Endothelial cell of umbilical vein (primary cell): ENCODE results near the gene SMAD2. TPM values are rescaled to one million over a fixed set of nuclear protein-coding genes. Genes with fewer than 3 reads are reported as not detected.

ENCODE experiments used
- BruUV-seq: library from RNA; stranded (reverse); fragments of 400-500 nt; replicated peaks from 2 replicates; lab custom pipeline; 2021; lab: Mats Ljungman, UMichigan
- CTCF ChIA-PET: fragments of 300-600, 350-600 bp; sonication (Branson Sonifier 250); formaldehyde crosslinking; loops from one replicate; lab custom pipeline; 2021; ENCODE audit warnings: antibody characterized with exemption, inconsistent platforms; lab: Charles Lee
- POLR2A ChIA-PET: fragments of 300-600, 350-600 bp; sonication (Branson Sonifier 250); formaldehyde crosslinking; loops from one replicate; lab custom pipeline; 2021; ENCODE audit warnings: antibody characterized with exemption, inconsistent platforms; lab: Charles Lee
- DNase-seq: peaks from one replicate; pipeline ENCODE4 v3.0.0-alpha.2; 2011; ENCODE audit warnings: low read depth, low spot score
- FAIRE-seq: peaks from 2 replicates; lab custom pipeline; 2011; peaks lifted over from hg19 to GRCh38; lab: Jason Lieb, UNC
- H2AFZ ChIP-seq: 2 replicates; pipeline ENCODE4 v1.6.0; 2012; ENCODE audit warnings: low read depth, low read length, control low read depth, inconsistent platforms
- H3K27ac ChIP-seq: 2 replicates; pipeline ENCODE4 v1.5.1; 2011; ENCODE audit warnings: low read depth, mild to moderate bottlenecking, control low read depth, low read length, moderate library complexity; ENCODE audit not compliant: insufficient read depth
- H3K27me3 ChIP-seq, 2 experiments: 2 replicates each; pipeline versions ENCODE4 v1.6.0 to v1.6.1; 2011; ENCODE audit warnings: low read length in 2 of 2, mixed read lengths in 1 of 2; ENCODE audit not compliant: control insufficient read depth in 2 of 2, insufficient read depth in 2 of 2
- H3K36me3 ChIP-seq, 2 experiments: 2 replicates in 1 of 2; 3 replicates in 1 of 2; pipeline ENCODE4 v1.5.1; 2011; ENCODE audit warnings: low read length in 2 of 2, mild to moderate bottlenecking in 1 of 2, moderate library complexity in 1 of 2; ENCODE audit not compliant: control insufficient read depth in 2 of 2, insufficient read depth in 2 of 2; ENCODE audit errors: extremely low read depth in 1 of 2
- H3K4me1 ChIP-seq: 3 replicates; pipeline ENCODE4 v1.5.1; 2011; ENCODE audit warnings: mild to moderate bottlenecking, low read length; ENCODE audit not compliant: control insufficient read depth, insufficient read depth; ENCODE audit errors: extremely low read depth
- H3K4me2 ChIP-seq: 2 replicates; pipeline ENCODE4 v1.6.1; 2011; ENCODE audit warnings: low read length, control low read depth, mixed read lengths; ENCODE audit not compliant: insufficient read depth
- H3K4me3 ChIP-seq, 3 experiments: fragments of 200-600 bp in 1 of 3; sonication (generic), shearing (Covaris generic) in 1 of 3; replicated peaks in 1 of 3; 2 replicates each; pipeline ENCODE4 v1.5.1; 2011 to 2016; ENCODE audit warnings: control low read depth in 3 of 3, low read length in 3 of 3, mild to moderate bottlenecking in 2 of 3, inconsistent platforms in 1 of 3, low read depth in 1 of 3, moderate library complexity in 1 of 3; ENCODE audit not compliant: insufficient read depth in 1 of 3
- H3K79me2 ChIP-seq: 2 replicates; pipeline ENCODE4 v1.6.0; 2012; ENCODE audit warnings: low read length, inconsistent platforms; ENCODE audit not compliant: control insufficient read depth, insufficient read depth
- H3K9ac ChIP-seq: replicated peaks from 2 replicates; pipeline ENCODE3; 2011; ENCODE audit warnings: low read length, control low read depth; ENCODE audit not compliant: insufficient read depth; ENCODE audit errors: extremely low read depth
- H3K9me1 ChIP-seq: replicated peaks from 3 replicates; pipeline ENCODE4 v1.6.0; 2011; ENCODE audit warnings: mild to moderate bottlenecking, low read length; ENCODE audit not compliant: control insufficient read depth, insufficient read depth; ENCODE audit errors: extremely low read depth
- H3K9me3 ChIP-seq: replicated peaks from 2 replicates; pipeline ENCODE4 v1.5.1; 2012; ENCODE audit warnings: low read length, inconsistent platforms; ENCODE audit not compliant: control insufficient read depth, insufficient read depth
- H4K20me1 ChIP-seq: replicated peaks from 2 replicates; pipeline ENCODE3; 2011; ENCODE audit warnings: mild to moderate bottlenecking, low read length; ENCODE audit not compliant: control insufficient read depth, insufficient read depth; ENCODE audit errors: extremely low read depth
- EZH2 ChIP-seq: IDR thresholded peaks from 2 replicates; pipeline ENCODE4 v1.6.1; 2012; ENCODE audit warnings: borderline replicate concordance, low read depth, mild to moderate bottlenecking, moderate library complexity, low read length, inconsistent platforms; ENCODE audit not compliant: severe bottlenecking
- FOS ChIP-seq: IDR thresholded peaks from 2 replicates; pipeline ENCODE4 v1.6.1; 2011; ENCODE audit warnings: mild to moderate bottlenecking, low read length, moderate library complexity, borderline replicate concordance; ENCODE audit not compliant: insufficient read depth
- GATA2 ChIP-seq: IDR thresholded peaks from 2 replicates; pipeline ENCODE4 v1.7.0; 2011; ENCODE audit warnings: low read depth, mild to moderate bottlenecking, moderate library complexity, mixed read lengths, low read length; ENCODE audit not compliant: insufficient read length, insufficient read depth
- JUN ChIP-seq: IDR thresholded peaks from 2 replicates; pipeline ENCODE4 v1.6.1; 2011; ENCODE audit warnings: borderline replicate concordance, low read depth; ENCODE audit not compliant: insufficient read length, insufficient read depth
- MYC ChIP-seq: IDR thresholded peaks from one replicate; pipeline ENCODE4 v1.6.1; 2011; ENCODE audit warnings: mild to moderate bottlenecking, low read depth, low read length
- POLR2A ChIP-seq: IDR thresholded peaks from 2 replicates; pipeline ENCODE4 v1.6.1; 2012; ENCODE audit warnings: low read depth, mild to moderate bottlenecking, control low read depth, low read length
- POLR2AphosphoS5 ChIP-seq: IDR thresholded peaks from 2 replicates; pipeline ENCODE4 v1.6.1; 2012; ENCODE audit warnings: low read depth, mild to moderate bottlenecking, control low read depth, low read length, moderate library complexity; ENCODE audit not compliant: insufficient read depth
- dilution Hi-C: fragments of 300-500 bp; cut with MboI; formaldehyde crosslinking; loops from one replicate; pipeline ENCODE4 v1.15.0; 2019; ENCODE audit warnings: low sequenced_read_pairs; ENCODE audit not compliant: extremely low pct_ligation_motif_present
- intact Hi-C: fragments of 100-400 bp; cut with micrococcal nuclease; formaldehyde crosslinking; loops from one replicate; pipeline ENCODE4 v1.10.0; 2022
- polyA plus RNA-seq, 4 experiments: library from polyadenylated mRNA; depleted of rRNA in 3 of 4; stranded (reverse) in 3 of 4; unstranded in 1 of 4; fragments of >200 nt; gene quantifications; 2 replicates each; pipeline versions ENCODE4 v1.2.1 to v1.2.3, GENCODE V29; 2011 to 2012; ENCODE audit warnings: missing spikeins in 1 of 4
- total RNA-seq: library from RNA; stranded (reverse); gene quantifications from 2 replicates; pipeline ENCODE4 v1.2.3, GENCODE V29; 2021
- TF ChIP-seq, protein P1 (sequence below): IDR thresholded peaks from 2 replicates; pipeline ENCODE4 v1.6.1; 2011; ENCODE audit not compliant: insufficient read depth, insufficient read length
- TF ChIP-seq, protein P2 (sequence below), 2 donors: IDR thresholded peaks; 1 replicate in 1 of 2; 2 replicates in 1 of 2; pipeline ENCODE4 v1.5.1; 2011; ENCODE audit warnings: low read length in 2 of 2, mild to moderate bottlenecking in 2 of 2, moderate library complexity in 2 of 2, control low read depth in 1 of 2, inconsistent platforms in 1 of 2, low read depth in 1 of 2; ENCODE audit not compliant: insufficient read depth in 1 of 2; ENCODE audit errors: extremely low read depth in 1 of 2

Gene SMAD2
- total and polyA plus RNA-seq, 2 donors (not counting 3 experiments of a cell fraction or from before 2014, with no cell fraction given): 40.3 to 123 TPM

DNA sequence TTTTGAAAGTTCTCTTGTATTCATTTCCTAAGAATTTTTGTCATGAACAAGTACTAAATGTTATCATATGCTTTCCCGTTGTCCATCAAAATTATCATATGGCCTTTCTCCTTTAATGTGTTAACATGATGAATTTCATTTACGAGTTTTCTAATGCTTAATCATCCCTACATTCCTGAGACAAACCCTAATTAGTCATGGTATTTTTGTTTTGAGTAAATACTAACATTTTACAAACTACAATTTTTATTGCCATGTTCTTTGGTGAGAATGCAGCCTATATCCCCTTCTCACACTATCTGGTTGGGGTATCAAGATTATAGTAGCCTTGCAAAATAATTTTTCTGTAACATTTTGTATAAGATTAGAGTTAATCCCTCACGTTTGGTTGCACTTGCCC, 14.5 kb downstream of the SMAD2 start:
- Histone ChIP-seq H3K9ac (no peak overlapping the region), H3K27ac (no peak overlapping the region), H4K20me1 (peaks cover 35% of the 10 kb centered on the region), H2AFZ (no peak overlapping the region), H3K36me3 (no peaks in the 10 kb centered on the region), H3K9me3 (no peaks in the 10 kb centered on the region), H3K9me1 (no peaks in the 10 kb centered on the region), H3K4me3 (no peak overlapping the region), H3K27me3 (no peaks in the 10 kb centered on the region), H3K4me1 (no peaks in the 10 kb centered on the region), H3K4me2 (no peak overlapping the region), H3K79me2 (peaks cover 94% of the 10 kb centered on the region)
- FAIRE-seq (no peak), DNase-seq (no peak)
- CTCF ChIA-PET: no interaction called here
- no TSS peak for BruUV-seq
- POLR2A ChIA-PET: no interaction called here
- dilution Hi-C loops: no loop called here
- no peak for TF ChIP-seq POLR2AphosphoS5
- no peak for TF ChIP-seq GATA2
- no peak for TF ChIP-seq FOS
- TF ChIP-seq MYC: no peak
- no peak for TF ChIP-seq EZH2
- TF ChIP-seq, protein P1, sequence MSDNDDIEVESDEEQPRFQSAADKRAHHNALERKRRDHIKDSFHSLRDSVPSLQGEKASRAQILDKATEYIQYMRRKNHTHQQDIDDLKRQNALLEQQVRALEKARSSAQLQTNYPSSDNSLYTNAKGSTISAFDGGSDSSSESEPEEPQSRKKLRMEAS: no peak
- TF ChIP-seq JUN: no peak
- TF ChIP-seq, protein P2, sequence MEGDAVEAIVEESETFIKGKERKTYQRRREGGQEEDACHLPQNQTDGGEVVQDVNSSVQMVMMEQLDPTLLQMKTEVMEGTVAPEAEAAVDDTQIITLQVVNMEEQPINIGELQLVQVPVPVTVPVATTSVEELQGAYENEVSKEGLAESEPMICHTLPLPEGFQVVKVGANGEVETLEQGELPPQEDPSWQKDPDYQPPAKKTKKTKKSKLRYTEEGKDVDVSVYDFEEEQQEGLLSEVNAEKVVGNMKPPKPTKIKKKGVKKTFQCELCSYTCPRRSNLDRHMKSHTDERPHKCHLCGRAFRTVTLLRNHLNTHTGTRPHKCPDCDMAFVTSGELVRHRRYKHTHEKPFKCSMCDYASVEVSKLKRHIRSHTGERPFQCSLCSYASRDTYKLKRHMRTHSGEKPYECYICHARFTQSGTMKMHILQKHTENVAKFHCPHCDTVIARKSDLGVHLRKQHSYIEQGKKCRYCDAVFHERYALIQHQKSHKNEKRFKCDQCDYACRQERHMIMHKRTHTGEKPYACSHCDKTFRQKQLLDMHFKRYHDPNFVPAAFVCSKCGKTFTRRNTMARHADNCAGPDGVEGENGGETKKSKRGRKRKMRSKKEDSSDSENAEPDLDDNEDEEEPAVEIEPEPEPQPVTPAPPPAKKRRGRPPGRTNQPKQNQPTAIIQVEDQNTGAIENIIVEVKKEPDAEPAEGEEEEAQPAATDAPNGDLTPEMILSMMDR (IDR thresholded peaks at IDR 0.05; ENCODE audit: extremely low read depth in 1 of 2, insufficient read depth in 1 of 2, low read depth in 1 of 2, low read length in 2 of 2): no peak
- no peak for TF ChIP-seq POLR2A
- intact Hi-C loops: no loop called here
